Measurements from ENCODE around the gene RALY.

Gene RALY

GRCh38 chr20:34033903-34034302 lies 40.2 kb downstream of the RALY start:
- DNase-seq (ENCODE audit: low read depth) = no peak
- TF ChIP-seq CTCF (IDR thresholded peaks at IDR 0.05; ENCODE audit: insufficient read depth, low read depth, low read length, missing control alignments) = no peak
- H3K4me3 ChIP-seq (ENCODE audit: low read length) = no peak overlapping the region

- DNase-seq (ENCODE audit: low read depth) = peak; percentile 39
- no peak overlapping the region for H3K4me3 ChIP-seq (ENCODE audit: low read length)
- TF ChIP-seq CTCF (IDR thresholded peaks at IDR 0.05; ENCODE audit: insufficient read depth, low read depth, low read length, missing control alignments) = no peak
Observed at GRCh38 chr20:34037121-34037520, 43.4 kb downstream of the RALY start.

DNA sequence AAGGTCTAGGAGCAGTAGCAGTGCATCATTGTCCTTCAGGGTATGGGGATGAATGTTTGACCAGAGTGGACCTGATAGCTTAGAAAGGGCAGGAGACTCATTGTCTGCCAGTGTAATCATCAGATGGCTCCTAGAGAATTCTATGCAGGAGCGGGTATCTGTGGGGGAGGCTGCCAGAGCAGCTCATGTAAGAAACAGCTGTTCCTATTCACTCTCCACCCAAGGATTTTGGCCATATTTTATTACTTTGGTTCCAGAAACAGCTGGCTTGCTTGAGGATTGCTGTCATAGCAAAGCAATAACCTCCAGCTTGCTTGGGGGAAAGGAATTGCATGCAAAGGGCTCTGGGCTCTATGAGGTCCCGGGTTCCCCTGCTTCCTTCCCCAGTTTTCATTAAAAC lies 44.1 kb downstream of the RALY start:
- H3K4me3 ChIP-seq (ENCODE audit: low read length) = no peak overlapping the region
- no peak for TF ChIP-seq CTCF (IDR thresholded peaks at IDR 0.05; ENCODE audit: insufficient read depth, low read depth, low read length, missing control alignments)
- no peak for DNase-seq (ENCODE audit: low read depth)

DNA sequence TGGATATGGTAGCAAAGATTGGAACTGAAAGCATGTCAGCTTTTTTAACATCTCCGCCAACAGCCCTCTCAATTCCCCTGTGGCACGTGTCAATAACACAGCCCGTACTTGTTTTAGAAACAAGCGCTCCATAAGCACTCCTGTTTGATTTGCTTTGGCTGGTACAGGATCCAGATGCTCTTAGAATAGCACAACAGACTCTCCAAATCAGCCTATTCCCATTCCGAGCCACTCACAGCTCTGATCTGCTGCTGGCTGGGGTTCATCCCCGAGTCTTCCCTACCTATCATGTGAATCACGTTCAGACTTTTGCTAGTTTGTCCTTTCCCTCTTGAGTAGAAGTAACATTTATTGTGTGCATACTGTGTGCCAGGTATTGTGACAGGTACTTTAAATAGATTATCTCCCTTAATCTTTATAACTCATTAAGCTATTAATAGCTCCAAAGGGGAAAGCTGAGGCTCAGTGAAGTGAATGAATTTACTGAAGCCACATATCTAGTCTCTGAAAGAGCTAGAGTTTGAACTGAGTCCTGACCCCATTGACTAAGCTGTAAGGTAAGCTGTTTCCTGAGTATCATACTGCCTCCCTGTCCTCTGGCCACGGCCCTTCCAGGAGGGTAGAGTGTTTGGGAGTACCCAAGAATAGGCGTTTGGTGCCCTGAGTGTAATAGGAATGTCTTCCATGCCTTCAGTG lies 46.7 kb downstream of the RALY start:
- TF ChIP-seq CTCF (IDR thresholded peaks at IDR 0.05; ENCODE audit: insufficient read depth, low read depth, low read length, missing control alignments) = no peak
- DNase-seq (ENCODE audit: low read depth) = no peak
- no peak overlapping the region for H3K4me3 ChIP-seq (ENCODE audit: low read length)

- no peak for TF ChIP-seq CTCF (IDR thresholded peaks at IDR 0.05; ENCODE audit: insufficient read depth, low read depth, low read length, missing control alignments)
- DNase-seq (ENCODE audit: low read depth) = no peak
- H3K4me3 ChIP-seq (ENCODE audit: low read length) = no peak overlapping the region
Observed at GRCh38 chr20:34041226-34041625, 47.5 kb downstream of the RALY start.

DNA sequence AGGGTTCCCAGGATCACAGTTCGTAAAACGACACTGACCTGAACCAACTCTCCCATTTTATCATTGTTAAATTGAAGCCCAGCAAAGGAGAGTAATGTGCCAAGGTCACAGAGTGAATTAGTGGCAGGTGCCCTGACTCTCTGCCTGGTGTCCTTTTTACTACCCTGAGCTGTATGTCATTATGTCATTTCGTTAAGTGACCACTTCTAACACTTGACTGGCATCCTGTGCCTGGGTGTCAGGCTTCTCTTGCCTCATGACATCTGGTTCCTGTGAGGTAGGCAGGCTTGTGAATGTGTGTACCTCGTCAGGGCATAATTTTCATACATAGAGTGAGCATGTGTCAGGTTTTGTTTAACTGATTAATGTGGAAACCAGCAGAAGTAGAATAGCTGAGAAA lies 48.6 kb downstream of the RALY start:
- no peak overlapping the region for H3K4me3 ChIP-seq (ENCODE audit: low read length)
- DNase-seq (ENCODE audit: low read depth) = no peak
- TF ChIP-seq CTCF (IDR thresholded peaks at IDR 0.05; ENCODE audit: insufficient read depth, low read depth, low read length, missing control alignments) = no peak

- TF ChIP-seq CTCF (IDR thresholded peaks at IDR 0.05; ENCODE audit: insufficient read depth, low read depth, low read length, missing control alignments) = no peak
- no peak for DNase-seq (ENCODE audit: low read depth)
- H3K4me3 ChIP-seq (ENCODE audit: low read length) = no peak overlapping the region
Observed at GRCh38 chr20:34043025-34043424, 49.3 kb downstream of the RALY start.
